SIG-M5 (cell line): ENCODE measurements around the gene PPP1R8.
"Not testable (repeated sequence)": the region's sequence is repeated elsewhere in the genome, so short reads cannot be mapped to it uniquely, and the experiment has no call there.

Experiments
- DNase-seq: peaks from one replicate; lab custom pipeline; 2025; lab: John Stamatoyannopoulos, UW

Gene PPP1R8

GRCh38 chr1:27832762-27833161 lies 2.2 kb downstream of the PPP1R8 start:
- DNase-seq: no peak

DNA sequence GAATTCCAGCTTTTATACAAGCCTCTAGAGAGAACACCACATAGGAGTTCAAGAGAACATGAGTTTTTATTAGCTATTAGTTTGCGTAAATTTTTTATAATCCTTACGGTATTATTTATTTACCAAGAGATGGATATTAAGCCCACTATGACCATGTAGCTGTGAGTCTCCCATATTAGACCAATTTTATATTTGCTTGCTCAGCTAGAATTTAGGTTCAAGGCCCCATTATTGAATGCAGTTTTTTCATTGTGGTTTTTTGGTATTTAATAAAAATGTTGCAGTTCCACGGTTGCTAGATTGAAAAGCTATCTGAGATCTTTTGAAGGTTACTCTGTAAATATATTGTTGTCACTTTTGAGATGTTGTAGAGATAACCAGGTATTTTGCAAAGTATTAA lies 2.9 kb downstream of the PPP1R8 start:
- DNase-seq: no peak

DNA sequence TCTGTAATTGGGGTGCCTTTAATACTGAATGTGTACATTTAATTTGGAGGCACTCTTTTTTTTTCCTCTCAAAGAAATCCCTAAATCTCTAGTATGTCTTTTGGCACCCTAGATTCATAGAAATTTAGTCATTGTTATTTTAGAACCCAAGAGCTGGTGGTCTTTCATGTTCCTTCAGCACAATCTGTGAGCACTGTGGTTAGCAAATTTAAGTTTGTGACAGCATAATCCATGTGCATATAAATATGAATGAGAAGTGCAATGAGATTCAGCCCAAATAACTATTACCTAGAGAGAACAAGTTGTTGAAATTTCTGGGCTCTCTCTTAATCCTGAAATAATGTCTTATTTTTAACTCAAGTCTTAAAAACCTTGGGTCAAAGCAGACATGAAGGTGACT lies 4.5 kb downstream of the PPP1R8 start:
- DNase-seq: no peak

DNA sequence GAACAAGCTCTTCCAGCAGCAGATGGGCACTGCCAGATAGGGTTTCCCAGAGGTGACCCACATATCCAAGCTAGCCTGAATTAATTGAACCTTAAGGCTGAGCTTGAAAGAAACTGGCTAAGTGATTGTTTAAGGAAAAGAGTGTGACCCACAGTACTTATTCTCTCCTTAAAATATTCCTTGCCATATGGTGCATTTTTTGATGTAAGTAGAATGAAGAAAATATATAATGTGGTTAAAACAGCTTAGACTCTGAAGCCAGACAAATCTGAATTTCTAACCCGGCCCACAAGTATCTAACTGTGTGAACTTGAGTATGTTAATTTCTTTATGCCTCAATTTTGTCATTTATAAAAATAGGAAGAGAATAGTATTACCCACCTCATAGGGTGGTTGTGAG lies 4.9 kb downstream of the PPP1R8 start:
- DNase-seq: no peak

DNA sequence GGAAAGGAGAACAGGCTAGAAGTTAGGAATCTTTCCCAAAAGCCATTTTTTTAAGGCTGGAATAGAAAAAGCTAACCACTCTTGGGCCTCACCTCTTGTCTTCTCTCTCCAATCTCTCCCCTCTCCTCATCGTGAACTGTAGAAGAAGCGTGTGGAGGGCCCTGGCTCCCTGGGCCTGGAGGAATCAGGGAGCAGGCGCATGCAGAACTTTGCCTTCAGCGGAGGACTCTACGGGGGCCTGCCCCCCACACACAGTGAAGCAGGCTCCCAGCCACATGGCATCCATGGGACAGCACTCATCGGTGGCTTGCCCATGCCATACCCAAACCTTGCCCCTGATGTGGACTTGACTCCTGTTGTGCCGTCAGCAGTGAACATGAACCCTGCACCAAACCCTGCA lies 19.4 kb downstream of the PPP1R8 start:
- DNase-seq: no peak

- no peak for DNase-seq
Observed at GRCh38 chr1:27855085-27855484, 24.5 kb downstream of the PPP1R8 start.

- DNase-seq: no peak
Observed at GRCh38 chr1:27856561-27857343, 26.2 kb downstream of the PPP1R8 start.

DNA sequence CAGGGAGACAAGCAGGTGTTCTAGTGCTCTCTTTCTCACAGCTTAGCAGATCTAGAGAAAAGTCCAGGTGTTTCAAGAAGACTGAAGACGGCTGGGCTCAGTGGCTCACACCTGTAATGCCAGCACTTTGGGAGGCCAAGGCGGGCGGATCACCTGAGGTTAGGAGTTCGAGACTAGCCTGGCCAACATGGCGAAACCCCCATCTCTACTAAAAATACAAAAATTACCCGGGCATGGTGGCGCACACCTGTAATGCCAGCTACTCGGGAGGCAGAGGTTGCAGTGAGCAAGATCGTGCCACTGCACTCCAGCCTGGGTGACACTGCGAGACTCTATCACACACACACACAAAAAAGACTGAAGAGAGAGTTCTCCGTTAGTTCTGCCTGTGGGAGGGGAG lies 27.0 kb downstream of the PPP1R8 start:
- not testable (repeated sequence) for DNase-seq

GRCh38 chr1:27858072-27858948 lies 27.7 kb downstream of the PPP1R8 start:
- no peak for DNase-seq

DNA sequence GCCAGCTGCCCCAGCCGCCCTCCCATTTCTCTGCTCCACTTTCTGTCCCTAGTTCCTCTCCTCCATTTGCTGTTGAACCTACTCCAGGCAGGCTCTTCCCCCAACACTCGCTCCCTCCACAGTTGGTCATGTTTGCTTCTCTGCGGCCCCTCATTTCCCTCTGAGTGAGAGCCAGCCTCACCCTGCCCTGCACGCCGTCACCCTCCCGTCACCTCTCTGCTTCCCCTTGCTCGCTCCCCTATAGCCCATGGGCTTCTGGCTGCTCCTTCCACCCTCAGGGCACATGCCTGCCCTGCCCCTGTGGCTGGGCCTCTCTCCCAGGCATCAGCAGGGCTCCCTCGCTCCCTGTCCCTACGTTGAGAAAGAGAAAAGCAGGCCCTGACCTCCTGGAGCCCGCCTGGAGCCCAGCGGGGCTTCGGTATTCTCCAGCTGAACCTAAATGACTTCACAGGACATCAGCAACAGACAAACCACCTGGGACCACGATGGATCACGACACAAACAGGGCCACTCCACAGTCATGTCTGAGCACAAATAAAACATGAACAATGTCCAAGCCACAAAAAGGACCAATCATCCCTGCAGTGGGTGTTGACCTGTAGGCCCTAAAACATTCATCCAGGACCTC lies 28.5 kb downstream of the PPP1R8 start:
- no peak for DNase-seq

- DNase-seq: no peak
Observed at GRCh38 chr1:27861436-27861835, 30.9 kb downstream of the PPP1R8 start.

DNA sequence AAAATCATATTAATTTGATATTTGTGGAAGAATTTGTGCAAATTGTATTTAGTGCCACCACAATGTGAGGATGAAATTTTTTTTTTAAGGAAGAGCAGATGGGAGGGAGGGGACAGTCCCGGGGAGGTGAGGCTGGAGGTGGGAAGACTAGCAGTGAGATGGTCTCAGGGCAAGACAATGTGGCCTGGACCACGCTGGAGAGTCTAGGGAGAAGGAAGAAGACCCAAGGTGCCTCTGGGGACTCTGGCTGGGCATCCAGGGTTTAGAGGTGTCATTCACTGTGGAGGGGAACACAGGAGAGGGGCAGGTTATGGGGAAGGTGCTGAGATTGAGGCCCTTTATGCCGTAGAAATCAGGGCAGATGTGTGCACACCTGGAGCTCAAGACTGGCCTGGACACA lies 31.4 kb downstream of the PPP1R8 start:
- DNase-seq: no peak

- DNase-seq: peak; percentile 81
Observed at GRCh38 chr1:27862671-27863537, 32.3 kb downstream of the PPP1R8 start.

GRCh38 chr1:27863538-27863915 lies 32.9 kb downstream of the PPP1R8 start:
- no peak for DNase-seq

DNA sequence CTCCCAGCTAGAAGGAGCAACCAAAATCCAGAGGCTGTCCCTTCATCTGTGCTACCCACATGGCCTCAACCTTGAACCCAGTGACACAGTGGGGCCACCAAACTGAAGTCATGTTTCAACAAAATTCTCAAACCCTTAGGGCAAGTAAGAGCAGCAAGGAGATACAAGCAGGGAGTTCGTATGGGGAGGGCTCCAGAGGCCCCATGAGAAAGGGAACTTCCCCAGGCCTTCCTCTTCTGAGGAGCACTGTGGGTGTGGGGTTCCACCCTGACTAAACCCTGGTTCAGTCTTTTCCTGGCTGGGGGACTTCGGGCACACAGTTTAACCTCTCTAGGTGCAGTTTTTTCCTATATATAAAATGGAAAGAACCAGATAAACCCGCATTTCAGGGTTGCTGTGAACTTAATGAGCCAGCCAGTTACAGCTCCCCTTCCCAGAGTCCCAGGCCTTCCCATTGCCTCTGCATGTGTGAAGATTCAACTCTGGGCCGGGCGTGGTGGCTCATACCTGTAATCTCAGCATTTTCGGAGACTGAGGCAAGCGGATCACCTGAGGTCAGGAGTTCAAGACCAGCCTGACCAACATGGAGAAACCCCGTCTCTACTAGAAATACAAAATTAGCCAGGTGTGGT lies 33.8 kb downstream of the PPP1R8 start:
- DNase-seq: no peak

DNA sequence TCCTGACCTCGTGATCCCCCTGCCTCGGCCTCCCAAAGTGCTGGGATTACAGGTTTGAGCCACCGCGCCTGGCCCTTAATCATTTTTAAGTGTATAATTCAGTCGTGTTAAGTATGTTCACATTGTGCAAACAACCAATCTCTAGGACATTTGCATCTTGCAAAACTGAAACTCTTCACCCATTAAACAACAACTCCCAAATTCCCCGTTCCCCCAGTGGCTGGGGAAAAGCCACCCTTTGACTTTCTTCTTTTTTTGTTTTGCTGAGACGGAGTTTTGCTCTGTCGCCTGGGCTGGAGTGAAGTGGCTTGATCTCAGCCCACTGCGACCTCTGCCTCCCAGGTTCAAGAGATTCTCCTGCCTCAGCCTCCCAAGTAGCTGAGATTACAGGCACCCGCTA lies 35.2 kb downstream of the PPP1R8 start:
- no peak for DNase-seq

DNA sequence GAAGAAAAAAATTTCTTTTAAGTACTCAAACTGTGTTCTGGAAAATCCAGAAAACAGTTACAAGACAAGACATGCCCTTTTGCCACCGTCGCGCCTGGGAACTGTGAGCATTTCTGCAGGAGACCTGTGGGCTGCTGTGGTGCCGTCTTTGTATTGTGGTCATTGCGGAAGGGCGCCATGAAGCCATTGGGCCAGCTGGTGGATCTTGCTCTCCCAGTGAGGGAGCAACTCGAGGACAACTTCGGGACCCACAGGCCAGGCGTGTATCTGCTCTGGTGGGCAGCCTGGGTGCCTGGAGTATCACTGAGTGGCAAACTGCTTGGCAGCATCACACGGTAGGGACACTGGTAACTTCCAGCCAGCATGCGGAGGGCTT lies 38.0 kb downstream of the PPP1R8 start:
- DNase-seq: no peak

DNA sequence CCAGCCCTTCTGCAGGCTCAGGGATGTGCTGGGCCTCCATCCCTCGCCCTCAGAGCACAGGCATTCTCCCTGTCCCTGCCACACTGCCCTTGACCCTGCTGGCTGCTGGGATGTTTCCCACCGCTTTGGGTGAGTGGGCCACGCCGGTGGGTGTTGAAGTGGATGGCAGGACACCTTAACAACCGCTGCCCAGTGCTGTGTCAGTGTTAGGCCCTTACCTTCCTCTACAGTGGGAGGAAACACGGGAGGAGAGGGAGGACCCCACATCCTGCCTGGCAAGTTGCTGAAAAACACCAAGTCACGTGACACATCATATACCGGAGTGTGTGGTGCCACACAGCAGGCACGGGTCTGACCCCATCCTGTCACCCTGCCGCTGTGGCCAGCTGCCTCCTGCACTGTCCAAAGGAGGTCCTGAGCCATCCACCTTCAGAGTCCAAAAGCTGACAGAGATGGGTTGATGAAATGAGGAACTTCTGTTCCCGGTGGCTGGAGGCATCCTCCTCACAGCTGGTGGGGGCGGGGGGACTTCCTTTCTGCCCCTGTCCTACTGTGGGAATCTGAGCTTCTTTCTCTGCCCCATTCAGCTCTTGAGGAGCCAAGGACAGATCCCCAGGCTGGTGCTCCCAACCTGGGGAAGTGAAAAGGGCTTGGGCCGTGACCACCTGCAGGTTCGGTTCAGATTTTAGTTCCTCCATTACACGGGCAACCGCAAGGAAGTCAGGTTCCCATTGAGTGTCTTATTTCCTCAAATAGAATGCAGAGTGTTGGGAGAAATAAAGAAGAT lies 38.5 kb downstream of the PPP1R8 start:
- no peak for DNase-seq

DNA sequence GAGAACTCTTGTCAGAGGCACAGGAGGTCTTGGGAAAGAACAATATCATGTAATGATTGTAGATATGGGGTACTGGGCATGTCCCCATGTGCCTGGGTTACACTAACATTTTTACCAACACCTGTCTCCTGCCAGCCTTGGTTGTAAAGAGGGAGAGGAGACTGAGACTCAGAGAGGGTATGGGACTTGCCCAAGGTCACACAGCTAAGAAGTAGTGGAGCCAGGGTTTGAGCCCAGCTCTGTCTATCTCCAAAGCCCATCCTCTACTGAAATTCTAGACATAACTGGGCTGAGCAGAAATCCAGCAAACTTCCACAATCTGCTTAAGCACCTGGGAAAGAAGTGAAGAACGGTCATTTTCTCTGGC lies 39.1 kb downstream of the PPP1R8 start:
- DNase-seq: no peak

GRCh38 chr1:27871076-27871475 lies 40.5 kb downstream of the PPP1R8 start:
- DNase-seq: not testable (repeated sequence)
